ENCODE data around the gene AIFM3.

Gene AIFM3

GRCh38 chr22:21030032-21030431 is 63.0 kb downstream of the AIFM3 start:
- H3K9me2 ChIP-seq (replicated peaks; ENCODE audit: control insufficient read depth, low read length), result no peaks in the 10 kb centered on the region
- H3K4me3 ChIP-seq (ENCODE audit: low read length), result no peak overlapping the region
- no peaks in the 10 kb centered on the region for H3F3A ChIP-seq (ENCODE audit: control insufficient read depth, insufficient read depth)
- H3K36me3 ChIP-seq (ENCODE audit: control insufficient read depth, low read length), result no peaks in the 10 kb centered on the region
- no peak overlapping the region for H3K27ac ChIP-seq (ENCODE audit: low read depth, low read length)
- H3K9me3 ChIP-seq (ENCODE audit: control insufficient read depth, insufficient read depth, low read length), result no peaks in the 10 kb centered on the region
- no peak overlapping the region for H3K4me2 ChIP-seq (ENCODE audit: low read length)
- no peaks in the 10 kb centered on the region for H3K79me2 ChIP-seq (ENCODE audit: control insufficient read depth, low read length)
- TF ChIP-seq EZH2phosphoT487 (IDR thresholded peaks at IDR 0.05; ENCODE audit: borderline replicate concordance, low read length) (no peak), CTCF (IDR thresholded peaks at IDR 0.05; ENCODE audit: low read depth, low read length, poor library complexity, severe bottlenecking) (no peak)
- H3K4me1 ChIP-seq (ENCODE audit: control insufficient read depth, low read length), result peaks cover 2% of the 10 kb centered on the region; the same call in 1 of the 2 replicates
- peaks cover 2% of the 10 kb centered on the region for H3K27me3 ChIP-seq (ENCODE audit: control insufficient read depth, low read length)
- no peaks in the 10 kb centered on the region for H4K20me1 ChIP-seq (ENCODE audit: control insufficient read depth, insufficient read depth, low read depth, low read length)
